Measurements from ENCODE around the gene GPR89B. TPM values are rescaled to one million over a fixed set of nuclear protein-coding genes. Genes with fewer than 3 reads are reported as not detected.
"Not testable (repeated sequence)": the region's sequence is repeated elsewhere in the genome, so short reads cannot be mapped to it uniquely, and the experiment has no call there.

Gene GPR89B
- total RNA-seq, 4 donors from 2014 or later, result 14.0 to 26.5 (median 21.0) TPM

- TF ChIP-seq, protein P1, sequence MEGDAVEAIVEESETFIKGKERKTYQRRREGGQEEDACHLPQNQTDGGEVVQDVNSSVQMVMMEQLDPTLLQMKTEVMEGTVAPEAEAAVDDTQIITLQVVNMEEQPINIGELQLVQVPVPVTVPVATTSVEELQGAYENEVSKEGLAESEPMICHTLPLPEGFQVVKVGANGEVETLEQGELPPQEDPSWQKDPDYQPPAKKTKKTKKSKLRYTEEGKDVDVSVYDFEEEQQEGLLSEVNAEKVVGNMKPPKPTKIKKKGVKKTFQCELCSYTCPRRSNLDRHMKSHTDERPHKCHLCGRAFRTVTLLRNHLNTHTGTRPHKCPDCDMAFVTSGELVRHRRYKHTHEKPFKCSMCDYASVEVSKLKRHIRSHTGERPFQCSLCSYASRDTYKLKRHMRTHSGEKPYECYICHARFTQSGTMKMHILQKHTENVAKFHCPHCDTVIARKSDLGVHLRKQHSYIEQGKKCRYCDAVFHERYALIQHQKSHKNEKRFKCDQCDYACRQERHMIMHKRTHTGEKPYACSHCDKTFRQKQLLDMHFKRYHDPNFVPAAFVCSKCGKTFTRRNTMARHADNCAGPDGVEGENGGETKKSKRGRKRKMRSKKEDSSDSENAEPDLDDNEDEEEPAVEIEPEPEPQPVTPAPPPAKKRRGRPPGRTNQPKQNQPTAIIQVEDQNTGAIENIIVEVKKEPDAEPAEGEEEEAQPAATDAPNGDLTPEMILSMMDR (IDR thresholded peaks at IDR 0.05), result no peak
- TF ChIP-seq POLR2A (IDR thresholded peaks at IDR 0.05), result no peak
- intact Hi-C loops (cut with DNase I; ENCODE audit: low total_unique reads), result no loop called here
- H3K4me3 ChIP-seq (ENCODE audit: low read depth, poor library complexity, severe bottlenecking), result no peak overlapping the region
- 88 to 90% methylated on average over 6 of the region's 6 CpGs for WGBS, 2 donors
- no peak for DNase-seq (ENCODE audit: low spot score in 2 of 2)
Observed at GRCh38 chr1:147919896-147920295, 8.3 kb upstream of the GPR89B start.

GRCh38 chr1:147924813-147925212 is 3.4 kb upstream of the GPR89B start:
- no peak overlapping the region for H3K4me3 ChIP-seq (ENCODE audit: low read depth, poor library complexity, severe bottlenecking)
- intact Hi-C loops (cut with DNase I; ENCODE audit: low total_unique reads), result no loop called here
- DNase-seq (ENCODE audit: low spot score in 2 of 2), result no peak
- 81 to 87% methylated on average over 1 of the region's 1 CpG for WGBS, 2 donors
- TF ChIP-seq, protein P1 (IDR thresholded peaks at IDR 0.05), result no peak
- TF ChIP-seq POLR2A (IDR thresholded peaks at IDR 0.05), result no peak

DNA sequence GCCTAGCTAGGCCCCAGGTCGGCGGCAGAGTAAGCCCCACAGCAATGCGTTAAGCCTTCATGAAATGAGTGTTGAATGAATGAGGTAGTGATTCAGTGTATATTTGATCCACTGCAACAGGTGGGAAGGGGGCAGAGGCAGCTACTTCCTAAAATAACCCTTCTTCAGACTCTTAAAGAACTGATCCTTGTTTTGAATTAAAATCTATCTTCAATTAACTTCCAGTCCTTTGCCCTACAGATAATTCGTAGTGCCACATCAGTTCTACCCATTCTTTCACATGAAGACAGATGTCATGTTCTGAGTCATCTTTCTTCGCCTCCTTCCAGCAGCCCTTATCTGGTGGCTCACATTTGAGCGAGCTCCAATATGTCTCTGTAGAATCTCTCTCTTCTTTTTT is 1.0 kb upstream of the GPR89B start:
- H3K4me3 ChIP-seq (ENCODE audit: low read depth, poor library complexity, severe bottlenecking); DNase-seq (ENCODE audit: low spot score in 2 of 2); intact Hi-C loops (cut with DNase I; ENCODE audit: low total_unique reads): not testable (repeated sequence)
- WGBS, 2 donors, result 92 to 93% methylated on average over 3 of the region's 6 CpGs

GRCh38 chr1:147927689-147928088 is 531 bp upstream of the GPR89B start:
- H3K4me3 ChIP-seq (ENCODE audit: low read depth, poor library complexity, severe bottlenecking); DNase-seq (ENCODE audit: low spot score in 2 of 2); intact Hi-C loops (cut with DNase I; ENCODE audit: low total_unique reads): not testable (repeated sequence)
- WGBS, 2 donors, result 90 to 93% methylated on average over 2 to 6 of the region's 10 CpGs

DNA sequence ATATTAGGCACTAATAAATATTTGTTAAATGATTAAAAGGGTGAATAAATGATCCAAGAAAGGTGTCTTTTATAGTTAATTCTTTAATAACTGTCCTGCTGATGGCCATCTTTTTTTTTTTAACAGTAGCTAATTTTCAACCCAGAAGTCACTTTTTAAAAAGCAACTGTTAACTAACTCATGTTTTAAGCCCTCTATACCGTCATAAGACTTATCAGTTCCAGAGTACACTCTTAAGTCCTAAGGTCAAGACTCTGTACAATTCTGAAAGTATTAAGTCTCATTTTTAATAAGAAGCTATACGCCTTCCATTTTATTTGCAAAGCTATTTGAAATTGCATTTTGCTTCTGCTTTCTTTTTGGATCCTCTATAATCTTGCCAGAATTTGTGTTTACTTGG is 2.9 kb downstream of the GPR89B start:
- intact Hi-C loops (cut with DNase I; ENCODE audit: low total_unique reads); H3K4me3 ChIP-seq (ENCODE audit: low read depth, poor library complexity, severe bottlenecking); DNase-seq (ENCODE audit: low spot score in 2 of 2): not testable (repeated sequence)
- 96 to 97% methylated on average over 2 of the region's 2 CpGs for WGBS, 2 donors

- DNase-seq (ENCODE audit: low spot score in 2 of 2); intact Hi-C loops (cut with DNase I; ENCODE audit: low total_unique reads); H3K4me3 ChIP-seq (ENCODE audit: low read depth, poor library complexity, severe bottlenecking): not testable (repeated sequence)
- 91 to 94% methylated on average over 3 of the region's 3 CpGs for WGBS, 2 donors
Observed at GRCh38 chr1:147935296-147935695, 7.1 kb downstream of the GPR89B start.

DNA sequence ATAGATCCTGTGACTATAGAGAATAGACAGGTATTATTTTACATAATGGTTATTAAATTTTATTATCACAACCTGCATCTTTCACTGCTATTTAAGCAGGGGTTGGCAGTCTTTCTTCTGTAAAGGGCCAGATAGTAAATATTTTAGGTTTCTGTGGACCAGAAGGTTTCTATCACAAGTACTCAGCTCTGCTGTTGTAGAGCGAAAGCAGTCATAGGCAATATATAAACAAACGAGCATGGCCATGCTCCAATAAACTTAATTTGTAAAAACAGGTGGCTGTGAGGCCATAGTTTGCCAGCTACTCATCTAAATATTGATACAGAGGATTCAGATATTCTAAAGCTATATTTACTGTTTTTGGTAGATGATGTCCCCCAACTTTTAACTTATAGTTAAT is 12.2 kb downstream of the GPR89B start:
- DNase-seq (ENCODE audit: low spot score in 2 of 2); H3K4me3 ChIP-seq (ENCODE audit: low read depth, poor library complexity, severe bottlenecking); intact Hi-C loops (cut with DNase I; ENCODE audit: low total_unique reads): not testable (repeated sequence)
- 86 to 89% methylated on average over 2 of the region's 2 CpGs for WGBS, 2 donors

- H3K4me3 ChIP-seq (ENCODE audit: low read depth, poor library complexity, severe bottlenecking); intact Hi-C loops (cut with DNase I; ENCODE audit: low total_unique reads); DNase-seq (ENCODE audit: low spot score in 2 of 2): not testable (repeated sequence)
- no CpG with 5 or more reads among the region's 1 CpG for WGBS, 2 donors
Observed at GRCh38 chr1:147942563-147942962, 14.3 kb downstream of the GPR89B start.

- DNase-seq (ENCODE audit: low spot score in 2 of 2); H3K4me3 ChIP-seq (ENCODE audit: low read depth, poor library complexity, severe bottlenecking); intact Hi-C loops (cut with DNase I; ENCODE audit: low total_unique reads): not testable (repeated sequence)
- 80 to 99% methylated on average over 2 to 13 of the region's 35 CpGs for WGBS, 2 donors
Observed at GRCh38 chr1:147949517-147949916, 21.3 kb downstream of the GPR89B start.

DNA sequence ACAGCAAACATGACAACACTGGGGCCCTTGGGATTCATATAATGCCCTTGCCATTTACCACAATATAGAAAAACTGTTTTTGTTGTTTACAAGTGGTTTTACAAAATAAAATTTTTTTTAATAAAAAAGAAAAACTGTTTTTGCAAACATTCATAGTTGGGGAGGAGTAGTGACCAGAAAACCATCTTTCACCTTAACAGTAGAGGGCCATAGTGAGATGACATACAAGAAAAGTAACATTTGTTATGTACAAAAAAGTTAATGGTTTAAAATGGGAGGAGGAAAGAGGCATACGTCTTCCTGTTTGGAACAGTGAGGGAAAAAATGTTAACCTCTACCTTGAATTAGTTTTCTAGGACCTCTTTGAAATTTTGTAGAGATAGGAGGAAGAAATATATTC is 30.7 kb downstream of the GPR89B start:
- intact Hi-C loops (cut with DNase I; ENCODE audit: low total_unique reads); DNase-seq (ENCODE audit: low spot score in 2 of 2); H3K4me3 ChIP-seq (ENCODE audit: low read depth, poor library complexity, severe bottlenecking): not testable (repeated sequence)
- WGBS, 2 donors, result 54 to 75% methylated on average over 1 of the region's 1 CpG

DNA sequence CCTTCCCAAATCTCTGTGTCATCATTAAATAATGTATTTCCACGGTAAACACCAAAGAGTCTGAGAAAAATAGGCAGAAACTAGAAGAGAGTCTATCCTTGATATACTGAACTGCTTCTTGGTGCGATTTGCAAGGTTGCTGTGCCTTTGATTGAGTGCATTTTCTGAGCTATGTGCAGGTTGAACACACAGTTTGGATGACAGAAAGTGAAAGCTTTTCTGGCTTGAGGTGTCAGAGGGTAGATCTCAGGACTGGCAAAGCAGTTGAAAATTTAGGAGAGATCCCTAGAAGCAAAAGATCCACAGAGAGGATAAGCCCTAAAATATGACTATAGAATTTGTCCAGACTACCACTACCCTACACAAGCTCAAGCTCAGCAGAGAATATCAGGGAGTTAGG is 31.5 kb downstream of the GPR89B start:
- H3K4me3 ChIP-seq (ENCODE audit: low read depth, poor library complexity, severe bottlenecking); DNase-seq (ENCODE audit: low spot score in 2 of 2); intact Hi-C loops (cut with DNase I; ENCODE audit: low total_unique reads): not testable (repeated sequence)
- 88 to 100% methylated on average over 2 of the region's 2 CpGs for WGBS, 2 donors

DNA sequence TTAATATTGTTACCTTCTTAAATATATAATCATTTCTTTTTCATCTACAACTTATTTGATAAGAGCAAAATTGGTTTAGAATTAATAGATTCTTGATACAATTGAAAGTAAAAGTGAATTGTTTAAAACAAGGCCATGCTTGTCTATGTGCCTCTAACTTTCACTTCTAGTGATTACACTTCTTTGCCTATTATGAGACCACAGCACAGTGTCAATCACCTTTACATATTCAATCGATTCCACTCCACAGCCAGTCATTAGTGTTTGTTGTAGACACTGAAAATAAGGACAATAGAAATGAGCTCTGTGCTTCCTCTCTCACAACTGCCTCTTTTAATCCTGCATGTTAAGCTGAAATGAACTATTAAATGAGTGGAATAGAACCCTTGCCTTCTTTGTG is 36.4 kb downstream of the GPR89B start:
- H3K4me3 ChIP-seq (ENCODE audit: low read depth, poor library complexity, severe bottlenecking); intact Hi-C loops (cut with DNase I; ENCODE audit: low total_unique reads); DNase-seq (ENCODE audit: low spot score in 2 of 2): not testable (repeated sequence)
- WGBS, 2 donors, result no CpG with 5 or more reads among the region's 1 CpG

DNA sequence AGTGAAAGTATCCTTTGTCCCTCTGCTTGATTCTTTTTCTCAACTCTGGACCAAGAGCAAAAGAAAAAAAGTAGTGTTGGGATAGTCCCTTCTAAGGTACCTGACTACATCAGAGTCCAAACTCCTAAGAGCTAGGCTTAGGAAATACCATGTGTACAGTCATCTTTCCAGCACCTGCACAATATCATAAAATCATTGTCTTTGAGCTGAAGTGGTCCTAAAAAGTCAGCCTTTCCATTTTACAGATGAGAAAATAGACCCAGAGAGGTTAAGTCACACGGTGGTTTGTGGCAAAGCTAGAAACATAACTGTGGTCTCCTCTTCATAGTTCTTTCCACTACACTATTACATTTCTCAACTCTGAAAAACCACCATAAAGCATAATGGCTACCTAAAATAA is 38.4 kb downstream of the GPR89B start:
- intact Hi-C loops (cut with DNase I; ENCODE audit: low total_unique reads); DNase-seq (ENCODE audit: low spot score in 2 of 2); H3K4me3 ChIP-seq (ENCODE audit: low read depth, poor library complexity, severe bottlenecking): not testable (repeated sequence)
- WGBS, 2 donors, result no CpG with 5 or more reads among the region's 1 CpG
